Adipose tissue (tissue), 3 donors: ENCODE results near the gene KAT6B. TPM values are rescaled to one million over a fixed set of nuclear protein-coding genes. Genes with fewer than 3 reads are reported as not detected.
A peak's percentile ranks its signal among the peaks of the same experiment; 100 is the strongest.
"Not testable (repeated sequence)": the region's sequence is repeated elsewhere in the genome, so short reads cannot be mapped to it uniquely, and the experiment has no call there.

Source experiments
- H3K27ac ChIP-seq: one replicate; pipeline ENCODE4 v1.5.1; 2013; ENCODE audit warnings: low read depth, low read length
- WGBS, 3 donors: extraction: QIAGEN DNeasy Blood & Tissue Kit; methylation state at CpG; one replicate each; pipeline ENCODE4 v1.1.7; 2013; 5-methylcytosine and 5-hydroxymethylcytosine counted together
- polyA plus RNA-seq, 3 donors: library from polyadenylated mRNA; stranded (reverse); fragments of 200-250 nt; gene quantifications; one replicate each; pipeline ENCODE4 v1.2.3, GENCODE V29; 2013
- donor health status: healthy with polysubstance abuse.
- donor health status: Bipolar disorder and iron deficiency.
- donor health status: healthy.

Gene KAT6B
- polyA plus RNA-seq: 10 to 100 TPM in 1 of 3 donors, 1 to 10 TPM in 2; 5.4 to 12.9 (median 6.8) TPM

DNA sequence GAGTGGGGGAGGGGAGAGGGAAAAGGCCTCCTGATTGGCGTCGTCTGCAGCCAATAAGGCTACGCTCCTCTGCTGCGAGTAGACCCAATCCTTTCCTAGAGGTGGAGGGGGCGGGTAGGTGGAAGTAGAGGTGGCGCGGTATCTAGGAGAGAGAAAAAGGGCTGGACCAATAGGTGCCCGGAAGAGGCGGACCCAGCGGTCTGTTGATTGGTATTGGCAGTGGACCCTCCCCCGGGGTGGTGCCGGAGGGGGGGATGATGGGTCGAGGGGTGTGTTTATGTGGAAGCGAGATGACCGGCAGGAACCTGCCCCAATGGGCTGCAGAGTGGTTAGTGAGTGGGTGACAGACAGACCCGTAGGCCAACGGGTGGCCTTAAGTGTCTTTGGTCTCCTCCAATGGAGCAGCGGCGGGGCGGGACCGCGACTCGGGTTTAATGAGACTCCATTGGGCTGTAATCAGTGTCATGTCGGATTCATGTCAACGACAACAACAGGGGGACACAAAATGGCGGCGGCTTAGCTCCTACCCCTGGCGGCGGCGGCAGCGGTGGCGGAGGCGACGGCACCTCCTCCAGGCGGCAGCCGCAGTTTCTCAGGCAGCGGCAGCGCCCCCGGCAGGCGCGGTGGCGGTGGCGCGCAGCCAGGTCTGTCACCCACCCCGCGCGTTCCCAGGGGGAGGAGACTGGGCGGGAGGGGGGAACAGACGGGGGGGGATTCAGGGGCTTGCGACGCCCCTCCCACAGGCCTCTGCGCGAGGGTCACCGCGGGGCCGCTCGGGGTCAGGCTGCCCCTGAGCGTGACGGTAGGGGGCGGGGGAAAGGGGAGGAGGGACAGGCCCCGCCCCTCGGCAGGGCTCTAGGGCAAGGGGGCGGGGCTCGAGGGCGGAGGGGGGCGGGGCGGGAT lies at the start of gene KAT6B:
KAT6B (plus strand) TSS at position 459 of the 903 bp plus-strand sequence. CDS start 16,258 bp downstream, outside the sequence.
- peak within 1 kb of the TSS; percentile 85 for H3K27ac ChIP-seq
- 0 to 1% (median 1%) methylated on average over 54 to 66 of the region's 67 CpGs for WGBS, 3 donors

DNA sequence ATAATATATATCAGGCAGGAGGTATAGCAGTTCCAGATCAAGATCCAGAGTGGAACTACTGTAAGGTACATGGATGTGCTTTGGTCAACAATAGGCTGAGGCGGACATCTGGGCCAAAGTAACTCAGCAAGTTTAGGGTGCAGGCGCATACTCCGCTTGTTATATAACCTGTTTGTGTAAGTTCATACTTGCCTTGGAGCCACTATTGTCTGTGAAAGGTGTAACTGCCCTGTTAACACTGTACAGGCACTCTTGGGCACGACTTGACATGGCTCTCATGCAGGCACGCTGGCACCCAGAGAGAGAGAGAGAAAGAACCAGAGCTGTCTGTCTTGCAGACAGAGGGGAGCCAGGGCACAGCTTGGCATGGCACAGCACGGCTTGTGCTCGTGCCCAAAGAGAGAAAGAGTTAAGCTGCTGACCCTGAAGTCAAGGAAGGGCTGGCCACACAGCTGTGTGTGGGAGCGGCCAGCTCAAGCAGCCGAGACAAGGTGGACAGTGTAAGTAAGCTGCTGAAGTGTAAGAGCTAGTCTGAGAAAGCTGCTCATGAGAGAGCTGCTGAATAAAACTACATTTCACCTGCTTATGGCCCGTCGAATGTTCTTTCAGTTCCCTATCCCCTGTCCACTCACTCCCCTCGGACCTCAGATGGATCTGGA lies 47.8 kb upstream of the KAT6B start:
- 84 to 91% (median 89%) methylated on average over 12 of the region's 12 CpGs for WGBS, 3 donors
- no peak overlapping the region for H3K27ac ChIP-seq

DNA sequence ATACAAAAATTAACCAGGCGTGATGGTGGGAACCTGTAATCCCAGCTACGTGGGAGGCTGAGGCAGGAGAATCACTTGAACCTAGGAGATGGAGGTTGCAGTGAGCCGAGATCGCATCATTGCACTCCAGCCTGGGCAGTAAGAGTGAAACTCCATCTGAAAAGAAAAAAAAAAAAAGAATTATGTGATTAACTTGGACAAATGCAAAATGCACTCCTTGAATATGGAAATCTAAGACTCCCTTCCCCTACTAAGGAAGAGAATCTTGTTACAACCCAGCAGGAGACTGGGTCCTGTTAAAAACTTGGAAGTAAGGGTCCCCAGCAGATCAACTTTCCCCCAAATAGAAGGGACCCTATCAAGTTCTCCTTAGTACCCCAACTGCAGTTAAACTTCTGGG lies 44.5 kb upstream of the KAT6B start:
- 78 to 97% (median 97%) methylated on average over 4 of the region's 4 CpGs for WGBS, 3 donors

DNA sequence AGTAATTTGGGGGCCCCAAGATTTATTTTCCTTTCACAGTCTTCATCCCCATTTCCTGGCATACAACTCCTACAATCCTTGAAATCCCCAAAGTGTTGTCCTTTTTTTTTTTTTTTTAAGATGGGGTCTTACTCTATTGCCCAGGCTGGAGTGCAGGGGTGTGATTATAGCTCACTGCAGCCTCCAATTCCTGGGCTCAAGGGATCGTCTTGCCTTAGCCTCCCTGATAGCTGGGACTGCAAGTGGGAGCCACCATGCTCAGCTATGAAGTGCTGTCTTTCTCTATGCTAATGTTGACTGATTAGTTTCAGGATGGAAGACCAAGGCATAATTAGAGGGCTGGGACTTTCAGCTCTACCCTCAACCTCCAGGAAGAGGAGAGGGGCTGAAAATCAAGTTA lies 41.9 kb upstream of the KAT6B start:
- WGBS, 3 donors: 85 to 91% (median 88%) methylated on average over 1 of the region's 1 CpG
- H3K27ac ChIP-seq: no peak overlapping the region

More for the DNA sequence above, 44.5 kb upstream of the KAT6B start:
- H3K27ac ChIP-seq: not testable (repeated sequence)

DNA sequence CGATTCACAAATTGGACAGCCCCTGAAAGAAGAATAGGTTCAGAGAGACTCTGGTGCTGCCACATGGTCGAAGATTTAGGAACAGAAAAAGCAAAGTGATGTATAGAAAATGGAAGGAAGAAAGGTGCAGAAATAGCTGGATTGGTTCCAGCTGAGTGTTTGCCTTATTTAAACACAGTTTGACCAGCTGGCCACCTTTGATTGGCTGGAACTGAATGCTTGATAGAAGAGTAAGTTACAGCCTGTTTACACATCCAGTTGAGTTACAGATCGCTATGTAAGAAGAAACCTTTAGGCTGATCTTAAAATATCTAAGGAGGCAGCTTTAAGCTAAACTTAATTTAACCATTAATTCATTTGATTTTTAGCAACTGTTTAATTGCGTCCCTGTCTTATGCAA lies 40.3 kb upstream of the KAT6B start:
- no peak overlapping the region for H3K27ac ChIP-seq
- WGBS, 3 donors: 77 to 84% (median 82%) methylated on average over 4 of the region's 4 CpGs

DNA sequence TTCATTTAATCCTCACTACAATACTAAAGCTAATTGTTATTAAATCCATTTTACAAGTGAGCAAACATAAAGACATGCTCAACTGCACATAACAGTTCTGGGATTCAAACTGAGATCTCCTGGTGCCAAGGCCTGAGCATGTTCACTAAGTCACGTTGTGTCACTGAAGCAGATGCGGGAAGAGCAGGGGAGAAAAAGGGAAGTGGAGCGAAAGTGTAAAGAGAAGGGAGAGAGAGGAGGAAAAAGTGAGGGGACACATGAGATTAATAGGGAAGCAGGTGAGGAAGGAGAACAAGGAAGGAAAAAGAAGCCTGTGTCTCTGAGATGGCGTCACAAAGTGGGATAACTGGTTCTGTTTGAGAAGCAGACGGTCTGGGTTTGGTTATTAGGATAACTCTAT lies 38.9 kb upstream of the KAT6B start:
- WGBS, 3 donors: 56 to 94% (median 62%) methylated on average over 5 of the region's 5 CpGs
- H3K27ac ChIP-seq: no peak overlapping the region

DNA sequence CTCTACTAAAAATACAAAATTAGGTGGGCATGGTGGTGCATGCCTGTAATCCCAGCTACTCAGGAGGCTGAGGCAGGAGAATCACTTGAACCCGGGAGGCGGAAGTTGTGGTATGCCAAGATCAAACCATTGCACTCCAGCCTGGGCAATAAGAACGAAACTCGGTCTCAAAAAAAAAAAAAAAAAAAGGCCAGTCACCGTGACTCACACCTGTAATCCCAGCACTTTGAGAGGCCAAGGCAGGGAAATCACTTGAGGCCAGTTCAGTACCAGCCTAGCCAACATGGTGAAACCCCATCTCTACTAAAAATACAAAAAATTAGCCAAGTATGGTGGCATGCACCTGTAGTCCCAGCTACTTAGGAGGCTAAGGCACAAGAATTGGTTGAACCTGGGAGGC lies 34.4 kb upstream of the KAT6B start:
- not testable (repeated sequence) for H3K27ac ChIP-seq
- 96 to 99% (median 97%) methylated on average over 5 of the region's 5 CpGs for WGBS, 3 donors

DNA sequence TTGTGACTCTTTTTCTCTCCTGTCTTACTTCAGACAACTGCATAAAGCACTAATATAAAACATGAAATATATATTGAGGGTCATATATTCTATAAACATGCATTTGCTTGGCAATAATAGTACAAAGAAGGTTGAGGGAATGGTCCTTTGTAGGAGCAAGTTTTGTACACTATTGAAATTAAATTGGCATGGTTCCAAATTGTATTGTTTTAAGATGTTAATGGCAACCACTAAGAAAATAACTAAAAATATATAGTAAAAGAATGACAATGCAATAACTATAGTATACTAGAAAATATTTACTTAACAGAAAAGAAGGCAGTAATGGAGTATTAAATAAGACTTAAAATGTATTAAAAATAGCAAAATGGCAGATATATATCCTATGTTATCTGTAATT lies 33.7 kb upstream of the KAT6B start:
- H3K27ac ChIP-seq: no peak overlapping the region

DNA sequence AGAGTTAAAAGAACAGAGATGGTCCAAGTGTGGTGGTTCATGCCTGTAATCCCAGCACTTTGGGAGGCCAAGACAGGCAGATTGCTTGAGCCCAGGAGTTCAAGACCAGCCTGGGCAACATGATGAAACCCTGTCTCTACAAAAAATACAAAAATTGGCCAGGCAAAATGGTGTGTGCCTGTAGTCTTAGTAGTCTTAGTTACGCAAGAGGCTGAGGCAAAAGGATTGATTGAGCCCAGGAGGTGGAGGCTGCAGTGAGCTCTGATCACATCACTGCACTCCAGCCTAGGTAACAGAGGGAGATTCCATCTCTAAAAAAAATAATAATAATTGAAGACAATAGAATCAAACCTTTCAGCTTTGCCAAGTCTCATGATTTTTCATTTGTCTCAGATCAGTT lies 33.2 kb upstream of the KAT6B start:
- not testable (repeated sequence) for H3K27ac ChIP-seq
- WGBS, 3 donors: 89 to 100% (median 98%) methylated on average over 1 of the region's 1 CpG

DNA sequence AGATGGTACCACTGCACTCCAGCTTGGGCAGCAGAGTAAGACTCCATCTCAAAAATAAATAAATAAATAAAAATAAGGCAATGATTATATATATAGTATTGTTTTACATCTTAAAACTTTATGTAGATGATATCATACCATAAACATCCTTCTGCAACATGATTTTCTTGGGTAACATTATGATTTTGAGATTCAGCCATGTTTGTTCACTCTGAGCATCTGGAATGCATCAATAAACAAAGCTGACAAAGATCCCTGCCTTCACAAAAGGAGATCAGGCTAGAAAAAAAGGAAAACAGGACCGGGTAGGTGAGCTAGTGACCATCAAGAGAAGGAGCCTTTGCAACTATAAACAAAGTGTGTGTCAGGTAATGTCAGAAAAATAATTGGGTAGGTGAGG lies 31.9 kb upstream of the KAT6B start:
- no peak overlapping the region for H3K27ac ChIP-seq
- 58 to 68% (median 64%) methylated on average over 1 of the region's 1 CpG for WGBS, 3 donors

DNA sequence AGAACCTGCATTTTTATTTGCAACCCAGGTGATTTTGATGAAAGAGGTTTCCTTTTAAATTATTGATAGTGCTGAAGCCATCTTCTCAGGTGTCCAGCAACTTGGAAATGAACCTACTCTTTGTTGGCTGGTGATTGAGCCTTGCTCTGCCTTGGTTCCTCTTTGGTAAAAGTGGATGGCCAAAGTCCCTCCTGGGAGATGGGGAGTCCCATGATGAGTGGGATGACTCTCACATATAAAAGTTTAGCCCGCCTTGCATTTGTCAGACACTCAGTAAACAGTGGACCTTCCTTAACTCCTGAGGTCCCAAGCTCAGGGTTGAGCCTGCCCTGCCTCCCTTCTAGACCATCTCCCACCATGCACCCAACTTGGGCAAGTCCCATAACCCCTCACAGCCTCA lies 28.9 kb upstream of the KAT6B start:
- H3K27ac ChIP-seq: no peak overlapping the region
- 79 to 92% (median 88%) methylated on average over 1 of the region's 1 CpG for WGBS, 3 donors

DNA sequence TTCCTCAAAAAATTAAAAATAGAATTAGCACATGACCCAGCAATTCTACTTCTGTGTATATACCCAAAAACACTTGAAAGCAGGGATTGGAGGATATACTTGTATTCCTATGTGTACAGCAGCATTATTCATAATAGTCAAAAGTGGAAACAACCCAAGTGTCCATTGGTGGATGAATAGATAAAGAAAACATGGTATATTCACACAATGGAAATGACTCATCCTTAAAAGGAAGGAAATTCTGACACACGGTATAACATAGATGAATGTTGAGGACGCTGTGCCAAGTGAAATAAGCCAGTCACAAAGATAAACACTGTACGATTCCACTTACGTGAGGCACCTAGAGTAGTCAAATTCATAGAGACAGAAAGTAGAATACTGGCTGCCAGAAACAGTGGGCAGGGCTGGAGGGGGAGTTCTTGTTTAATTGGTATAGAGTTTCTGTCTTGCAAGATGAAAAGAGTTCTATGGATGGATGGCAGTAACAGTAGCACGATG lies 26.6 kb upstream of the KAT6B start:
- no peak overlapping the region for H3K27ac ChIP-seq
- WGBS, 3 donors: 37 to 72% (median 47%) methylated on average over 5 of the region's 5 CpGs

DNA sequence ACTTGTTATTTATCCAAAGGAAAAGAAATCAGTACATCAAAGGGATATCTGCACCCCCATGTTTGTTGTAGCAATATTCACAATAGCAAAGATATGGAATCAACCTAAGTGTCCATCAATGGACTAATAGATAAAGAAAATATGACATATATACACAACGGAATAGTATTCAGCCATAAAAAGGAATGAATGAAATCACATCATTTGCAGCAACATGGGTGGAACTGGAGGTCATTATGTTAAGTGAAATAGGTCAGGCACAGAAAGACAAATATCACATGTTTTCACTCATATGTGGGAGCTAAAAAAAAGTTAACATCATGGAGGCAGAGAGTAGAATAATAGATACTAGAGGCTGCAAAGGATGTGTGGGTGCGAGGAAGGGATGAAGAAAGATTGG lies 25.0 kb upstream of the KAT6B start:
- H3K27ac ChIP-seq: no peak overlapping the region
- WGBS, 3 donors: 88 to 99% (median 99%) methylated on average over 2 of the region's 2 CpGs

DNA sequence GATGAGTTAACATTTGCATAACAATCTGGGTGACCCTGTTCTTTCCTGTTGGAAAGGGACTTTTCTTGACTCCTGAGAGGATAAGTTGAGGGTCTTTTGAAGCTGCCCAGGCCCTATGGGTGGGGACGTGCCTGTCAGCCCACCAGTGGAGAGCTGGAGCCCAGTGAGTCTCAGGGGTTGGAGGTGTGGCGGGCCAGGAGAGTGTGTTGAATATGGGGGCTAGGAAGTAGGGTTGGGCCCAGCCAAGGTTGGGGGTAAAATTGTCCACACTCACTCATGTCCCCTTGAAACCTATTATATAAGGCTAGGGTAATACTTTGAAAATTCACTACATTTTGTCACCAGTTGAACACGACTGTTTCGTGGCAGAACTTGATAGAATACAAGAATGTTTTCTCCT lies 17.9 kb upstream of the KAT6B start:
- WGBS, 3 donors: 96% methylated on average over 4 of the region's 4 CpGs
- H3K27ac ChIP-seq: no peak overlapping the region

DNA sequence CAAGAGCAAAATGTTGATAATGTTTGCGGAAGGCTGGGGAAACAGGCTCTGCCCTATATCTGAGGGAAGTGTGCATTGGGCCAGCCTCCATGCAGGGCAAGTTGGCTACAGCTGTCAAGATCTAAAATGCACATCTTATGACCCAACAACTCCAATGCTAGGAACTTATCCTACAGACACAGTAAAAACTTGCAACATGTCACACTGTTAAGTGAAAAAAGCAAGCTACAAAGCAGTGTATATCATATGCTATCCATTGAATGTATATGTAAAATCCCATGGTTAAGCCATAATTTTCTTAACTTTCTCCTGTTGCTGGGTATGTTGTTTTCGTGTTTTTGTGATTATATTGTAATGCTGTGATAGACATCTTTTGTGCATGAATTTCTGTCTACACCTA lies 16.3 kb upstream of the KAT6B start:
- no peak overlapping the region for H3K27ac ChIP-seq
- WGBS, 3 donors: 93 to 95% (median 94%) methylated on average over 2 of the region's 2 CpGs

DNA sequence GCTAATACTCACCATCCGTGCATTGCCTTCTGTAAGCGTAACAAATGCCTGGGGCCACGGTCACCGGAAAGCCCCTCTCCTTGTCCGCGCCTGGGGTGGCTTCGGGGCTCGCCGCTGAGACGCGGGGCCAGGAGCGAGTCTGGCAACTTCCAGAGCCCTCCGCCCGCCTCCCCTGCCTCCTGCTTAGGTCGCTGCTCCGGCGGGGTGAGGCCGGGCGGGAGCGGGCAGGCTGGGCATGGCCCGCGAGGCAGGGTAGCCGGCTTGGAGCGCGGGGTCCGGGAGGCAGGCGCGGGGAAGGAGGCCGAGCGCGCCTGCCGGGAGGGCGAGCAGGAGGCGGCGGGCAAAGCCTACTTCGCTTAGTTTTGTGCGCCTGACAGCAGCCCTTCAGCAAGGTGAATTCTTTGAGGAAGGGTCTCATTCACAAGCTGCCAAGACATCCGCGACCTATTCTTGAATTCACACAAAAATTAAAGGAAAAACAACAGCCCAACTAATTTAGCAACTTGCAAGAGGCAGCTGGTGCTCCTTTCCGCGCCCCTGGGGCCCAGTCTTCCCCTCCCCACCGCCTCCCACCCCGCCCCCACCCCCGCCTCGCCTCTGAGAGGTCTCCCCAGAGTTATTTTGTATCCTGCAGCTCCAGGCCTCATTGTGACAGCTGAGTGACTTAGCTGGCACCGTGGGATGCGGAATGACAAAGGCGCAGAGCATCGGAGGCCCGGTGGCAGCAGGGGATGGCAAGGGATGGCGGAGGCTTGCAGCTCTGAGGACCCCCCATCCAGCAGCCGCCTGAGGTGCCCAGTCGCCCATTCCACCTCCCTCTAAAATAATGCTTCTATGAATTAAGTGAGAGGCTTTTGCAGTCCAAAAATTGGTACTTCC lies 12.8 kb upstream of the KAT6B start:
- H3K27ac ChIP-seq: no peak overlapping the region
- 59 to 61% (median 61%) methylated on average over 51 to 53 of the region's 53 CpGs for WGBS, 3 donors

DNA sequence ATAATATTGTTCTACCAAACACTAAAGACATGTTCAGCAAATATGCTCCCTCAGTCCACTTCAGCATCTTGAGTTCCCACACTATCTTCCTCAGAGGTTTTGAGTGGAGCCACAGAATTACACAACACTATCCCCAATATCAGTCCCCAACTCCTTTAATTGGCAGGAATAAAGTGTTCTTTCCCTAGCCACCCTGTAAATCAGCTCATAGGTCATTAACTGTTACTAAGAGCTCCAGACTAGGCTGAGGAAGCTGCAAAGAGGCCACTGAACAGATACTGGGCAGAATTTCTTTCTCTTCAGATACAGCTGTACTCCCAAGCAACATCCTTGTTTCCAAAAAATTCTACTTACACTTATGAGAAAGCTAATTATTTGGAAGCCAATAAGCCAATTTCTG lies 11.6 kb upstream of the KAT6B start:
- no peak overlapping the region for H3K27ac ChIP-seq

DNA sequence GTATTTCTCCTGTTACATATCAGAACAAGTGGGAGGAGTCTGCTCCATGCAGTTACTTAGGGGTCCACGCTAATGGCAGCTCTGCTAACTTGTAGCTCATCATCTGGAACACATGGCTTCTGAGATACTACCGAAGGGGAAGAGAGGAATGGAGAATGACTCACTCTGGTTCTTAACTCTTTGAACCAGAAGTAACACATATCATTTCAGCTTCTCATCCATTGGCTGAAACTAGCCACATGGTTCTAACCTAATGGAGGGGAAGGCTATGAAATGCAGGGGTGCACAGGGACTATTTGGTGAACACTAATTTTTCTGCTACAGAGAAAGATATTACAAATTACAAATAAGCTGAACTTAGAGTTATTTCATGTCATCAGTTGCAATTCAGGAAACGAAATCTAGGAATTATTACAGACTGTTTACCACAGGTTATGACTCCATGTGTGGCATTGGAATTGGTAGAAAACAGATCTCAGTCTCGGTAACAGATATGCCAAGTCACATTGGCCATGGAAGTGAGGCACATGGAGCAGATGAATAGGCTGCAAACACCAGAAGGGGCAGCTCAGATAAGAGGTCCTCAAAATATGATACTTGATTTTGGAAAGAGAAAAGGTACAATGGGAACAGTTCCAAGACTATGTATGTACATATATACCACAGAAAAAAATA lies 9.4 kb upstream of the KAT6B start:
- 91 to 95% (median 93%) methylated on average over 4 of the region's 4 CpGs for WGBS, 3 donors
- H3K27ac ChIP-seq: no peak overlapping the region
